A673 (cell line): ENCODE results near the gene SMOC2.

ENCODE experiments used
- CTCF ChIP-seq: fragments of 300-800, 200-600 bp; sonication (generic); conservative IDR thresholded peaks from 2 replicates; pipeline ENCODE4 v1.5.1; 2017; ENCODE audit warnings: low read depth, mild to moderate bottlenecking, antibody characterized with exemption, low read length, moderate library complexity, mixed read lengths
- EZH2 ChIP-seq: fragments of 200-600 bp; sonication (generic); IDR thresholded peaks from 2 replicates; pipeline ENCODE4 v1.6.1; 2017; ENCODE audit warnings: borderline replicate concordance, low read depth, mild to moderate bottlenecking, mixed read lengths, antibody characterized with exemption, low read length; ENCODE audit not compliant: poor library complexity, severe bottlenecking

GRCh38 chr6:168562576-168563151 is 121.7 kb downstream of the SMOC2 start:
- no peak for TF ChIP-seq CTCF
- no peak for TF ChIP-seq EZH2
